NCI-H82 treated with DMSO at 0.1 percent for 48 hours (cell line): ENCODE results near the gene PTPRN2.
"Not testable (repeated sequence)": the region's sequence is repeated elsewhere in the genome, so short reads cannot be mapped to it uniquely, and the experiment has no call there.

Experiments
- DNase-seq: peaks from one replicate; lab custom pipeline; 2025; ENCODE audit not compliant: unreplicated experiment; lab: John Stamatoyannopoulos, UW

Gene PTPRN2

GRCh38 chr7:158261362-158262235, 326.0 kb downstream of the PTPRN2 start:
- no peak for DNase-seq

- DNase-seq, result no peak
These were observed 326.9 kb downstream of the PTPRN2 start for GRCh38 chr7:158260567-158261361.

- no peak for DNase-seq
These were observed 327.8 kb downstream of the PTPRN2 start for GRCh38 chr7:158259671-158260418.

GRCh38 chr7:158259141-158259540, 328.5 kb downstream of the PTPRN2 start:
- DNase-seq, result no peak

DNA sequence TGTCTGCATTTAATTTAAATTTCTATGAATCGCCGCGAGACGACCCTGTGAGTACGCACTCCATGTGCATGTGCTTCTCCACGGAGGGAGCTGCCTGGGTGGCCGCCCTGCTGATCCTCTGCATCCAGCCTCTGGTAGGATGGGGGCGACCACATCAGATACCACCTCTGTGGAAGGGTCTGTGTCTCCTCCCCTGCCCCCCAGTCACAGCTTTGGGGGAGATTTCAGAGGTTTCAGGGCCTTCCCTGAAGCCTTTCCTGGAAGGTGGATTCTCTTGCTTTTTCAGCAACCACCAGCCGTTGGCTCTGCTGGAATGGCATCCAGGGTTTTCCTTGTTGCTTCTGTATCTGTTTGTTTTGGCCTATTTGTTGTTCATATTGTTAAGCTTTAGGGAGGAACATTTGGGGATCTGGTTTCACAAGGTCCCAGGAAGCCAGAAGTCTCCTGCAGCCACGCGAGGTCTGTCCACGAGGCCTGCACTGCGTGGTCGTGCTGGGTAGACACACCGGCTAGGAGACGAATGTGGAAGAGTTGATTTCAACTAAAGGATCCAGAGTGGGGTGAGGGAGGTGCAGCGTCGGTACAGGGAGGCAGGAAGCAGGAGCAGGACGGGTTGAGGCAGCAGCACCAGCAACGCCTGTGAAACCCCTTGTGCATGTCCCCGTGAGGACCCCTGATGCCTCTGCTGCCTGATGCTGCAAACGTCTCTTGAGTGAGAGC, 329.1 kb downstream of the PTPRN2 start:
- no peak for DNase-seq

DNA sequence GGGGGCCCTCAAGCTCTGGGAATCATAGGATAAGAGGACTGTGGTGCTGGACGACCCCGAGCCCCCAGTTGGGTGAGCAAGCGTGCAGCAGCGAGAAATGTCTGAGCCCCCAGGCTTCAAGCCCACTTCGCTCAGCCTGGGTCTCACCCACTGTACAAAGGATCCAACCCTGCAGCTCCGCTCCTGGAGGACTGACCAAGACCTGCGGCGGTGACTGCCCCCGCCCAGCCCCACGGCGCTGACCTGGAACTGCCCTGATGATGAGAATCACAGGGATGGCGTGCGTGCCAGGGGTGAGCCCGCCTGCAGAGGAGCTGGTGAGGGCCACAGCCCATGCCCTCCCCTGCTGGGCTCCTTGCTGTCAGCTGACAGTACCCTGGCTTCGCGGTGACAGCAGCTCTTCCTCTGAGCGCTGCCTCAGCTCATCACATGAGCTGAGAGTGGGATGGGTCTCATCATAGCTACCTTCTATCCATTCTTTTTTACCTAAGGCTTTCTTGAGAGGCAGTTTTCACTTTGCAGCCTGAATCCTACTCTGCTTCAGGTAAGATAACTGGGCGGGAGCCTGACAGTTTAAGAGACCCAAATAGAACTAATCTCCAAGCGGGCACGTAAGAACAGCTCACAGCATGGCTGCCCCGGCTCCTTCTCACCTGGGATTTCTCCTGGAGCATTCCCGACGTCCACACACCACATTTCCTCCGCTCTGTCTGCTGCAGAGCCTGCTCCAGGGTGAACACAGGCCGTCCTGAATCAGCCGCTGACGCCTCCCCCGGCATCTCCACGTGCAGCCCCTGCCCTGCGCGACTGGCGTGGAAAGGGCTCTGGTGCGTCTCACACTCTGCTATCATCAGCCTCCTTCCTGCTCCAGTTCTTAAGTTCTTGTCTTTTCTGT, 329.9 kb downstream of the PTPRN2 start:
- DNase-seq, result no peak

DNA sequence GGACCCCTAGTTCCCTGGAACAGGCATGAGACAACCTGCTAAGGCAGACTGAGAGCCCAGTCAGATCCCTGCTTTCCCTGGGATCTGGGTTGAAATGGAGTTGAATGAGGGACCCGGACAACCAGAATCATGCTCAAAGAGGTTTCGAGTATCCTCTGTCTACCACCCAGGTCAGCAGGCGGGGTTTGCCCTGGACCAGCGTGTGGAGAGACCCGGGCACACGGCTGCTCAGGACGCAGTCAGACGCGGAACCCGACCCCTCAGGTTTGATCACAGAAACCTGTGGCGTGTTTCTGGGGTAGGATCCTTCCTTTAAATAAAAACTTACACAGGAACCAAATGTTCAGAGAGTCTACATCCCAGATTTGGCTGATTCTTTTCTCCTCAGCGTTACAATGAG, 330.6 kb downstream of the PTPRN2 start:
- DNase-seq, result no peak

DNA sequence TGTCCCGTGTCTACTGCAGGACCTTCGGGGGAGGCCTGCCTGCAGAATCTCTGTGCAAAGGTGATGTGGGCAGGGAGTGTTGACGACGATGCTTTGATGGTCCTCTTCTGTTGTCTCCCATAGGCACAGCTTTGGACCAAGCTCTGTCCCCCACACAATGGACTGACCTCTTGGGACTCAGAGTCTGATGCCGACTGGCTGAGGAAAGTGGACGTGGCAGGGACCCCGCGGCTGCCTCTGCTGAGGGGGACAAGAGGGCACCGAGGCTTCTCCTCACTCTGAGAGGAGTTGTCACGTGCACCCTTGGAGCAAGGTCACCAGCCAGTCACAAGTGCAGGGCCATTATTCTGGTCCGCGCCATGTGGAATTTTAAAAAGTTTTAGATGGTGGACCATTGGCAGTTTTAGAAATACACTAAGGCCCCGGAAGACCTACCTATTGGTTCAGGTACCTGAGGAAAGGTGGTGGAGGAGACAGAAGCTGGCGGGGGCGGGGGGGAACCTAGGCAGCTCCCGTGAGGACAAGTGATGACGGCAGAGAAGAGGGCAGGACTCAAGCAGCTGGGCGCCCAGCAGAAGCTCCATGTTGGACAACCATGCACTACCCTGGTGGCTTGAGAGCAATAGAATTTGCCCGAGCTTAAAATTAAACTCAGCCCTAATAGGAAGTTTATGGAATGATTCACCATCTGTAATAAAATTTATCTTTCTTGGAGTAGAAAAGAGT, 331.4 kb downstream of the PTPRN2 start:
- no peak for DNase-seq

DNA sequence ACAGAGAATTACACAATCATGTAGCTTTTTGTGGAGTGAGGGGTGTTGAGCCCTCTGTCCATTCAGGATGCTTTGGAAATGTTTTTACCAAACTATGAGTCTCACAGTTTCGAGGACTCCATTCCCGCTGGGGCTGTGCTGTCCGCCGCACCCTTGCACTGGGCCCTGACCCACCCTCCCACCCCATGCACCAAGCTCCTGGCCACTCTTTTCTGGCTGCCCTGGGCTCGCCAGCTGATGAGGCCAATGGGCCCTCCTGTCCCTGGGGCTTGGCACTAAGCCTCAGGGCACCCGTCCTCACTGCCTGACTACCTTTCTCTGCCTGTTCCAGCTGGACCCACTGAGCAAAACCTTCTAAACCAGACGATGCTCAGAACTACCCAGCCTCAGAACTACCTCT, 332.1 kb downstream of the PTPRN2 start:
- DNase-seq, result no peak

DNA sequence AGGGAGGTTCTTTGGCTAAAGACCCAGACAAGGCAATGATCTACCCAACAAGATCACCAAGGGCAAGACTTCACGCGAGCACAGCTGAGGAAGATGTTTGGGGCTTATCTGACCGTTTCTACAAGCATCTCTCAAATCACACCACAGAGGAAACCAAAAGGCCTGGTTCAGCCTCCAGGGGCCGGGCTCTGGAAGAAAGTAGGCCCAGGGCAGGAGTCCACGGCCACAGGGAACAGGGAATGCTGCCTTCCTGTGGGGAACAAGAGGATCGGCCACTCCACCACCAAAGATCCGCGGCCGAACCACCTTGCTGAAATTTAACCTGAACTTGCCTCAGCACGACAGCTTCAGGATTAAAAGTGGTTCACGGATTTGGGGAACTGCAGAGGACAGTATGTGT, 332.5 kb downstream of the PTPRN2 start:
- no peak for DNase-seq

DNA sequence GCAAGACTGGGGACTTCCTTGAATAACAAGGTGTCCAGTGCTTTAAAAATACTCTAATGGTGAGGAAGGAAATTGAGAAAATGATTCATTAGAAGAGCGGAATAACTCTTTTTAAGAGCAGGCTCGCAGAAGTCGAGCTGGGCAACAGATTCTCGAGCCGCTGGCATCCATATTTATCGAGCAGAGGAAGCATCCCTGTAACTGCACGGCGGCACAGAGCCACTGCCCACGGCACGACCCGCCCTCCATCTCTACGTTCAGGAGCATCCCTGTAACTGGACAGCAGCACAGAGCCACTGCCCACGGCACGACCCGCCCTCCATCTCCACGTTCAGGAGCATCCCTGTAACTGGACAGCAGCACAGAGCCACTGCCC, 334.0 kb downstream of the PTPRN2 start:
- not testable (repeated sequence) for DNase-seq

DNA sequence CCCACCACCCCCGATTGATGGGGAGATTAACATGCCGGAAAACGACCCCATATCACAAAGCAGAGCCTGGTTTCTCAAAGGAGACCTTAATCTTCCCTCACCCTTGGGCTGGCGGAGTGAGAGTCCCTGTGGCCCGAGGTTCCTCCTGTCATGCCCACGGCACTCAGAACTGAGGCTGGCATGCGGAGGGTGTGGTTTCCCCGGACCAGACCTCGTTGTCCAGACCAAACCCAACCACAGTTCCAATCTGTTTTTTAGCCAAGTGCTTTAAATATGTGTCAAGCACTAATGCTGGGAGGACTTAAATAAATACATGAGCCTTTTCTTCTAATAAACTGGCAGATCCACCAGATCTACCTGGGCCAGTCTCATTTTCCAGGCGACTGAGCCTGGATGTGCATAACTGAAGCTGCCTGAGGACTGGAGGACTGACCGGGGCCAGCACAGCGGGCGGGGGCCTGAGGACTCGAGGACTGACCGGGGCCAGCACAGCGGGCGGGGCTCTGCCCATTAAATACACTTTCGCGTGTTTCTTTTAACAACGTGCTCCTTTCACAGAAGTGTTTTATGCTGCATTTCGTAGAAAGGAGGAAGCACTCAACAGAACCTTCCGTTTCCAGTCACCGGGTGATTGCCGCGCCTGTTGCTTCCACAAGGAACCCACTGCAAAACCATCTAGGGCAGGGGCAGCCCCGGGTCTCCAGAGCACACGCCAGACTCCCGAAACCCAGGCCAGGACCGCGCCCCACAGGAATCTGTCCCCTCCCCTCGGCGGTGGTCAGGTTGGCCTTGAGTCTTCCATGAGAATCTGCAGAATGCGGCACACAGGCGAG, 334.6 kb downstream of the PTPRN2 start:
- DNase-seq, result no peak

GRCh38 chr7:158252081-158252836, 335.4 kb downstream of the PTPRN2 start:
- DNase-seq, result no peak

GRCh38 chr7:158251061-158251965, 336.3 kb downstream of the PTPRN2 start:
- DNase-seq, result no peak

- no peak for DNase-seq
These were observed 337.9 kb downstream of the PTPRN2 start for GRCh38 chr7:158249692-158250091.

DNA sequence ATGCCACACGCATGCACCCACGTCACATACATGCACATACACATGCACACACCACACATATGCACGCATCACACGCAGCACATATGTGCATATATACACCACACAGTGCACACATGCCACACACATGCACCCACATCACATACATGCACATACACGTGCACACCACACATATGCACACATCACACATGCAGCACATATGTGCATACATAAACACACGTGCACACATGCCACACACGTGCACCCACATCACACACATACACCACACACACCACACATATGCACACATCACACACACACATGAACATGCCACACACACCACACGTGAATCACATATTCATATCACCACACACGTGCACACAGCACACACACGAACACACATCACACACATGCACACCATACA, 338.8 kb downstream of the PTPRN2 start:
- DNase-seq, result no peak
